GM12878 (cell line): Measurements from ENCODE around the gene ATG10. TPM values are rescaled to one million over a fixed set of nuclear protein-coding genes. Genes with fewer than 3 reads are reported as not detected.

Experiments
- BHLHE40 ChIP-seq, 2 experiments: fragments of 450-650 bp in 1 of 2; IDR thresholded peaks; 2 replicates each; pipeline ENCODE4 v1.6.1; 2011 to 2017; ENCODE audit warnings: low read depth in 2 of 2, borderline replicate concordance in 1 of 2, improper control_type of control experiment in 1 of 2, low read length in 1 of 2, mild to moderate bottlenecking in 1 of 2
- BMI1 ChIP-seq: fragments of 450-650 bp; IDR thresholded peaks from 2 replicates; pipeline ENCODE4 v1.6.1; 2016; ENCODE audit warnings: mild to moderate bottlenecking, moderate library complexity, borderline replicate concordance
- CREB1 ChIP-seq: IDR thresholded peaks from 2 replicates; pipeline ENCODE4 v1.6.1; 2012; ENCODE audit warnings: low read depth, mild to moderate bottlenecking, inconsistent platforms
- CREM ChIP-seq: IDR thresholded peaks from 2 replicates; pipeline ENCODE4 v1.6.1; 2014; ENCODE audit warnings: antibody characterized with exemption, low read depth
- ESRRA ChIP-seq: IDR thresholded peaks from 2 replicates; pipeline ENCODE4 v1.6.1; 2012; ENCODE audit warnings: mild to moderate bottlenecking, low read length, improper control_type of control experiment
- EZH2 ChIP-seq: IDR thresholded peaks from 2 replicates; pipeline ENCODE4 v1.6.1; 2012; ENCODE audit warnings: low read depth, mild to moderate bottlenecking, control low read depth, inconsistent platforms, low read length, borderline replicate concordance; ENCODE audit not compliant: control insufficient read depth
- FOXK2 ChIP-seq: fragments of 450-650 bp; IDR thresholded peaks from 2 replicates; pipeline ENCODE4 v1.6.1; 2017; ENCODE audit warnings: mild to moderate bottlenecking, moderate library complexity
- HCFC1 ChIP-seq: fragments of 150-350 bp; IDR thresholded peaks from 2 replicates; pipeline ENCODE4 v1.6.1; 2014; ENCODE audit warnings: low read length
- HDAC6 ChIP-seq: fragments of 200-600 bp; sonication (generic); IDR thresholded peaks from one replicate; pipeline ENCODE4 v1.8.0; 2017; ENCODE audit warnings: antibody characterized with exemption; ENCODE audit not compliant: unreplicated experiment
- LARP7 ChIP-seq: fragments of 450-650 bp; IDR thresholded peaks from 2 replicates; pipeline ENCODE4 v1.6.1; 2017; ENCODE audit warnings: mild to moderate bottlenecking
- MXI1 ChIP-seq: fragments of 150-350 bp; IDR thresholded peaks from 2 replicates; pipeline ENCODE4 v1.6.1; 2011; ENCODE audit warnings: low read depth, mild to moderate bottlenecking, inconsistent platforms, low read length, improper control_type of control experiment
- NBN ChIP-seq: fragments of 450-650 bp; IDR thresholded peaks from 2 replicates; pipeline ENCODE4 v1.6.1; 2016
- NRF1 ChIP-seq: conservative IDR thresholded peaks from 2 replicates; pipeline ENCODE4 v1.6.1; 2011; ENCODE audit warnings: mild to moderate bottlenecking, low read depth, low read length, improper control_type of control experiment
- POLR2A ChIP-seq: IDR thresholded peaks from 2 replicates; pipeline ENCODE4 v1.6.1; 2011; ENCODE audit warnings: low read depth, mild to moderate bottlenecking, low read length
- POLR2AphosphoS2 ChIP-seq: IDR thresholded peaks from 2 replicates; pipeline ENCODE4 v1.6.1; 2011; ENCODE audit warnings: low read depth, mild to moderate bottlenecking, low read length, improper control_type of control experiment, moderate library complexity
- SIX5 ChIP-seq: IDR thresholded peaks from 2 replicates; pipeline ENCODE4 v1.6.1; 2011; ENCODE audit warnings: mild to moderate bottlenecking, low read depth, low read length, moderate library complexity; ENCODE audit not compliant: severe bottlenecking
- STAT1 ChIP-seq: fragments of 450-650 bp; conservative IDR thresholded peaks from 2 replicates; pipeline ENCODE4 v1.6.1; 2014; ENCODE audit warnings: antibody characterized with exemption, mild to moderate bottlenecking
- TARDBP ChIP-seq: IDR thresholded peaks from 2 replicates; pipeline ENCODE4 v1.6.1; 2016; ENCODE audit warnings: borderline replicate concordance
- TBL1XR1 ChIP-seq: IDR thresholded peaks from 2 replicates; pipeline ENCODE4 v1.6.1; 2012; ENCODE audit warnings: low read depth, low read length, improper control_type of control experiment
- ZNF384 ChIP-seq: IDR thresholded peaks from 2 replicates; pipeline ENCODE4 v1.6.1; 2012; ENCODE audit warnings: low read depth, mild to moderate bottlenecking, low read length, improper control_type of control experiment, borderline replicate concordance
- polyA plus RNA-seq, 11 experiments: library from polyadenylated mRNA; depleted of rRNA in 4 of 11; unstranded in 6 of 11; stranded (reverse) in 5 of 11; fragments of >200 nt; fragmentation: Nextera tagmentation in 4 of 11; fragmentation: Illumina TruSeq in 1 of 11; extraction: Ambion mirVana in 4 of 11; extraction: Trizol in 1 of 11; gene quantifications; 1 replicate in 1 of 11; 2 replicates in 10 of 11; pipeline versions ENCODE4 v1.2.1 to v1.2.3, GENCODE V29; 2011 to 2016; ENCODE audit warnings: inconsistent platforms in 2 of 11, missing spikeins in 2 of 11, low read depth in 1 of 11
- total RNA-seq, 4 experiments: library from RNA; depleted of rRNA in 3 of 4; stranded (reverse); fragments of >200 nt in 3 of 4; fragmentation: Illumina TruSeq in 1 of 4; extraction: Trizol in 1 of 4; gene quantifications; 2 replicates each; pipeline versions ENCODE4 v1.2.1 to v1.2.3, GENCODE V29; 2013 to 2021
- TF ChIP-seq, protein P1 (sequence below): fragments of 450-650 bp; IDR thresholded peaks from 2 replicates; pipeline ENCODE4 v1.6.1; 2016; ENCODE audit warnings: mild to moderate bottlenecking
- TF ChIP-seq, protein P2 (sequence below): IDR thresholded peaks from 2 replicates; pipeline ENCODE4 v1.6.1; 2012; ENCODE audit warnings: mild to moderate bottlenecking, low read depth, low read length
- TF ChIP-seq, protein P3 (sequence below): fragments of 450-650 bp; IDR thresholded peaks from 2 replicates; pipeline ENCODE4 v1.6.1; 2017; ENCODE audit warnings: mild to moderate bottlenecking
- TF ChIP-seq, protein P4 (sequence below): fragments of 450-650 bp; IDR thresholded peaks from 2 replicates; pipeline ENCODE4 v1.6.1; 2014; ENCODE audit warnings: mild to moderate bottlenecking

ATG10 gene
- total and polyA plus RNA-seq, 10 of the 15 experiments (the other 5 are each of a cell fraction or from before 2014, with no cell fraction given) = 3.8 to 14.4 (median 6.5) TPM

DNA sequence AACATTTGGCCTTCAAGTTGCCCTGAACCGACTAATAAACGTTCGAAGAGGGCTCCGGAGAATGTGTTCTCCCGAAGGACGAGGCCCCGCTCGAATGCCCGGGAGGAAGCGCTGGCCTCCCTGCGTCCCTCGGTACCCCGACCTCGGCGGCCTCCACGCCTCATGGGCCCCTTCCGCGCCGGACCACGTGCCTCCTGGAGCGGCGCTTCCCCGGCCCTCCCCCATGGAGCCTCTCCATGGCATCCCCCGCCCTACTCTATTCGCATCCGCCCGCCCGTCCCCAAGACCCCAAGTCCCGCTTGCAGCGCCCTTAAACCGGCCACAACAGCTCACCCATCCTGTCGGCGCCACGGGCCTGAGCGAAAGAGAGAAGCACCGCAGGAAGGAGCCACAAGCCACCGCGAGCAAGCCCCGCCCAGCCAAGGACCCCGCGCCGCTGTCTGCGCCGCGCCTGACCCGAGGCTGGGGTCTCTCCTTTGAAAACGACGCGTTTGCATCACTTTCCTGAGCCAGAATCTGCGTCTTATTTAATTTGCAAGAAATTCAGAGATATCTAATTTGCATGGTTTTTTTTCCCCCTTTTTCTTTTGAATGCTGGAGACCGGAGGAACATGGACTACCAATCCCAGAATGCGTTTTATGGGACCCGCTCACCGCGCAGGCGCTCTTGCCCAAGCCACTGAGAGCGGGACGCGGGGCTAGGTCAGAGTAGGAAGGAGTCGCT is 306.3 kb downstream of the ATG10 start, which contains the start of gene RPS23 (continued):
- TF ChIP-seq NRF1 = peak; percentile 53
- TF ChIP-seq LARP7 = peak; percentile 29; the same call in 1 of the 2 replicates
- TF ChIP-seq, protein P1, sequence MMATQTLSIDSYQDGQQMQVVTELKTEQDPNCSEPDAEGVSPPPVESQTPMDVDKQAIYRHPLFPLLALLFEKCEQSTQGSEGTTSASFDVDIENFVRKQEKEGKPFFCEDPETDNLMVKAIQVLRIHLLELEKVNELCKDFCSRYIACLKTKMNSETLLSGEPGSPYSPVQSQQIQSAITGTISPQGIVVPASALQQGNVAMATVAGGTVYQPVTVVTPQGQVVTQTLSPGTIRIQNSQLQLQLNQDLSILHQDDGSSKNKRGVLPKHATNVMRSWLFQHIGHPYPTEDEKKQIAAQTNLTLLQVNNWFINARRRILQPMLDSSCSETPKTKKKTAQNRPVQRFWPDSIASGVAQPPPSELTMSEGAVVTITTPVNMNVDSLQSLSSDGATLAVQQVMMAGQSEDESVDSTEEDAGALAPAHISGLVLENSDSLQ = 0 out of 2 replicates have a peak, but pooled peaks have one; percentile 18
- peak; percentile 77 for TF ChIP-seq HCFC1
- no peak for TF ChIP-seq FOXK2
- TF ChIP-seq BMI1 = no peak
- peak; percentile 68 for TF ChIP-seq CREM
- TF ChIP-seq, protein P2, sequence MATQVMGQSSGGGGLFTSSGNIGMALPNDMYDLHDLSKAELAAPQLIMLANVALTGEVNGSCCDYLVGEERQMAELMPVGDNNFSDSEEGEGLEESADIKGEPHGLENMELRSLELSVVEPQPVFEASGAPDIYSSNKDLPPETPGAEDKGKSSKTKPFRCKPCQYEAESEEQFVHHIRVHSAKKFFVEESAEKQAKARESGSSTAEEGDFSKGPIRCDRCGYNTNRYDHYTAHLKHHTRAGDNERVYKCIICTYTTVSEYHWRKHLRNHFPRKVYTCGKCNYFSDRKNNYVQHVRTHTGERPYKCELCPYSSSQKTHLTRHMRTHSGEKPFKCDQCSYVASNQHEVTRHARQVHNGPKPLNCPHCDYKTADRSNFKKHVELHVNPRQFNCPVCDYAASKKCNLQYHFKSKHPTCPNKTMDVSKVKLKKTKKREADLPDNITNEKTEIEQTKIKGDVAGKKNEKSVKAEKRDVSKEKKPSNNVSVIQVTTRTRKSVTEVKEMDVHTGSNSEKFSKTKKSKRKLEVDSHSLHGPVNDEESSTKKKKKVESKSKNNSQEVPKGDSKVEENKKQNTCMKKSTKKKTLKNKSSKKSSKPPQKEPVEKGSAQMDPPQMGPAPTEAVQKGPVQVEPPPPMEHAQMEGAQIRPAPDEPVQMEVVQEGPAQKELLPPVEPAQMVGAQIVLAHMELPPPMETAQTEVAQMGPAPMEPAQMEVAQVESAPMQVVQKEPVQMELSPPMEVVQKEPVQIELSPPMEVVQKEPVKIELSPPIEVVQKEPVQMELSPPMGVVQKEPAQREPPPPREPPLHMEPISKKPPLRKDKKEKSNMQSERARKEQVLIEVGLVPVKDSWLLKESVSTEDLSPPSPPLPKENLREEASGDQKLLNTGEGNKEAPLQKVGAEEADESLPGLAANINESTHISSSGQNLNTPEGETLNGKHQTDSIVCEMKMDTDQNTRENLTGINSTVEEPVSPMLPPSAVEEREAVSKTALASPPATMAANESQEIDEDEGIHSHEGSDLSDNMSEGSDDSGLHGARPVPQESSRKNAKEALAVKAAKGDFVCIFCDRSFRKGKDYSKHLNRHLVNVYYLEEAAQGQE = no peak
- TF ChIP-seq NBN = peak; percentile 70; the same call in 1 of the 2 replicates
- 0 out of 2 replicates have a peak, but pooled peaks have one; percentile 54 for TF ChIP-seq CREB1
- peak in 1 of 2 experiments; percentile 34; a peak in 3 of 4 replicates for TF ChIP-seq BHLHE40 (IDR thresholded peaks at IDR 0.05; ENCODE audit: borderline replicate concordance in 1 of 2, low read depth in 2 of 2, low read length in 1 of 2)
- TF ChIP-seq MXI1 = peak; percentile 75; the same call in 1 of the 2 replicates
- peak; percentile 99 for TF ChIP-seq POLR2A
- TF ChIP-seq STAT1 = peak; percentile 92
- TF ChIP-seq, protein P3, sequence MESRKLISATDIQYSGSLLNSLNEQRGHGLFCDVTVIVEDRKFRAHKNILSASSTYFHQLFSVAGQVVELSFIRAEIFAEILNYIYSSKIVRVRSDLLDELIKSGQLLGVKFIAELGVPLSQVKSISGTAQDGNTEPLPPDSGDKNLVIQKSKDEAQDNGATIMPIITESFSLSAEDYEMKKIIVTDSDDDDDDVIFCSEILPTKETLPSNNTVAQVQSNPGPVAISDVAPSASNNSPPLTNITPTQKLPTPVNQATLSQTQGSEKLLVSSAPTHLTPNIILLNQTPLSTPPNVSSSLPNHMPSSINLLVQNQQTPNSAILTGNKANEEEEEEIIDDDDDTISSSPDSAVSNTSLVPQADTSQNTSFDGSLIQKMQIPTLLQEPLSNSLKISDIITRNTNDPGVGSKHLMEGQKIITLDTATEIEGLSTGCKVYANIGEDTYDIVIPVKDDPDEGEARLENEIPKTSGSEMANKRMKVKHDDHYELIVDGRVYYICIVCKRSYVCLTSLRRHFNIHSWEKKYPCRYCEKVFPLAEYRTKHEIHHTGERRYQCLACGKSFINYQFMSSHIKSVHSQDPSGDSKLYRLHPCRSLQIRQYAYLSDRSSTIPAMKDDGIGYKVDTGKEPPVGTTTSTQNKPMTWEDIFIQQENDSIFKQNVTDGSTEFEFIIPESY = peak; percentile 78; the same call in 1 of the 2 replicates
- TF ChIP-seq POLR2AphosphoS2 = peak; percentile 93
- TF ChIP-seq ZNF384 = peak; percentile 39; the same call in 1 of the 2 replicates
- peak; percentile 37; the same call in 1 of the 2 replicates for TF ChIP-seq TBL1XR1
- TF ChIP-seq, protein P4, sequence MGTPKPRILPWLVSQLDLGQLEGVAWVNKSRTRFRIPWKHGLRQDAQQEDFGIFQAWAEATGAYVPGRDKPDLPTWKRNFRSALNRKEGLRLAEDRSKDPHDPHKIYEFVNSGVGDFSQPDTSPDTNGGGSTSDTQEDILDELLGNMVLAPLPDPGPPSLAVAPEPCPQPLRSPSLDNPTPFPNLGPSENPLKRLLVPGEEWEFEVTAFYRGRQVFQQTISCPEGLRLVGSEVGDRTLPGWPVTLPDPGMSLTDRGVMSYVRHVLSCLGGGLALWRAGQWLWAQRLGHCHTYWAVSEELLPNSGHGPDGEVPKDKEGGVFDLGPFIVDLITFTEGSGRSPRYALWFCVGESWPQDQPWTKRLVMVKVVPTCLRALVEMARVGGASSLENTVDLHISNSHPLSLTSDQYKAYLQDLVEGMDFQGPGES = peak; percentile 55; the same call in 1 of the 2 replicates
- peak; percentile 76 for TF ChIP-seq HDAC6
- no peak for TF ChIP-seq EZH2
- TF ChIP-seq SIX5 = peak; percentile 63
- TF ChIP-seq ESRRA = peak; percentile 43; the same call in 1 of the 2 replicates
- peak; percentile 61 for TF ChIP-seq TARDBP
